ENCODE measurements around the gene ELFN2.

Gene ELFN2

DNA sequence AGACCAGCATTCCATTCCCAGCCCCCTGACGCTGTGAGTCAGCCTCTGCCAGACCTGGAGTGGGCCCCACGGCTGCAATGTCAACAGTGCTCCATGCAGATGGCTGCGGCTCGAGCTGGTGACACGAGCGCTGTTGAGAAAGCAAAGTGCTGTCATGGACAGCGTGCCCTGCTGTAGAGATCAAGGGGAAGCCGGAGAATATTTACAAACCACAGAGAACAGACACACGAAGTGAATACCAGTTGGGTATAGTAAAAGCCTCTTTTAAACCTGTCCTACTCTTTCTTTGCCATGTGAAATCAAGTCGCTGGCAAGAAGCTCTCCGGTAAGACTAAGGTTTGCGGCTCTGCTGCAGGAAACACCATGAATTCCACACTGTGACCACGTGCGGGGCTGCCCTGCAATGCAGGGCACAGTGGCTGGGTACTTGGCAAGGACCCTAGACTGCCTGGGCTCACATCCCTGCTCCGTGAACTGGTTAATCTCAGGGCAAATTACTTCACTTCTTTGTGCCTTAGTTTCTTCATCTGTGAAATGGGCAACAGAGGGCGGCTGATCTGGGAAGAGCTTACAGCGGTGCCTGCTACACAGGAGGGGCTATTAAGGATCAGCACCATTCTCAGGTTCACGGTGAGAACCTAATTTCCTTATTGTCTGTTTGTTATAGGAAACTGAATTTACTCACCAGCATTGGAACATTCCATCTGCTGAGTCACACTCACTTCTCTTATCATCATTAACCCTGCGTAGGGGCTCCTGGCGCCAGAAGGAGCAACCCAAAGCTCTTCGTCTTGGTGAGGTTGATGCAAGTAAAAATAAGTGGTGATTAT, 27.8 kb upstream of the ELFN2 start:
- peak in 1 of 2 donors; percentile 4 for DNase-seq

DNA sequence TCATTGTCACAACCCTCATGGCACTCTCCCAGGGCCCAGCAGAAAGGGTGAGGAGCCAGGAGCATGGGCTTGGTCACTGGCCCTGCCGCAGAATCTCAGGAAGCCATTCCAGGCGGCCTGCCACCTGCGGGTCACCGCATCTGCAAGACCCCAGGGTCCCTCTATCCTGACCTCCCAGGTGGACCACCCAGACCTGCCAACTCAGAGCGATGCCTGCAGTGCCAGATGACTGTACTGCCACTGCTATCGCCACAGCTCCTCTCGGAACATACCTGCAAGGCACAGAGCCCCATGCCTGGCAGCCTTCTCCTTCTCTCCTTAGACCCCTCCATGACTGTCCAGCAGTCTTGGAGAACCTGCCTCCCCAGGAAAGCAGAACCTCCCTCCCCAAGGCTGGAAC, 26.4 kb upstream of the ELFN2 start:
- no peak for DNase-seq

DNA sequence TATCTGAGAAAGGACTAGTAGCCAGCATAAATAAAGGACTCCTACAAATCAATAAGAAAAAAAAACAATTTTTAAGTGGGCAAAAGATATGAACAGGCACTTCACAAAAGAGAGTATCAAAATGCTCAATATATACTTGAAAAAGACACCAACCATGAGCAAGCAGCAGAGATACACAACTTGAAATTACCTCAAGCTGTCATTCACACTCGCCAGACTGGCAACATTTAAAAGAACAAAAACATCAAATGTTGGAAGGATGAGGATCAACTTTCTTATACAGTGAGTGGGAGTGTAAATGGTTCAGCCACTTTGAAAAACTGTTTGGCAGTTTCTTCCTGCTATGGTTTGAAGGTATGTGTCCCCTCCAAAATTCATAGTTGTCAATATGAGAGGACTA, 23.9 kb upstream of the ELFN2 start:
- DNase-seq: no peak

DNA sequence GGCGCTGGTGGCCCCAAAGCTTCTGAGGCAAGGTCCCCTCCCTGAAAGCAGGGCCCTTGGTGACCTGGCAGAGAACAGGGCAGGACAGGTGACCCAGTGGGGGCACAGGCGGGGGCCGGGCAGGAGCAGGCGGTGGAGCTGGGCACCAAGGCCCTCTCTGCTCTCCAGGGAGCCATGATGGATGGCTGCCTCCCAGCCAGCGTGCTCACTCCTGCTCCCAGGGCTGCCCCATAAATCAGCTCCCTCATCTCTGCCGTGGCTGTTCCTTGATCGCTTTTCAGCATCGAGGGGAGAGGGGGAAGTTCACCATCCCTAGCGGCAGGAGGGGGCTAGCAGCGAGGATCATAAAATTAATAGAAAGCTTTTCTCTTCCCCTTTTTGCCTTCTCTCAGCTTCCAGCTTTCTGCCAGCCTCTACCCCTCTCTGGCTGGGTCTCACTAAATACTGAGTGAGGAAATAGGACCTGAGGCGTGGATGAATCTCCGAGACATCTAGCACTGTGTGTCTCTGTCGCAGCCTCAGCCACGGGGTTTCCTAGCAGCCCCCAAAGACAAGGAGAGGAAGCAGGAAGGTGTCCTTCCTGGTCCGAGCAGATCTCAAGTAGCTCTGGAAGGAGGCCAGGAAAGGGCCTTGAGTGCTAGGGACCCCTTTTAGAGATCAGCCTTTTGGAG, 22.2 kb upstream of the ELFN2 start:
- no peak for DNase-seq

DNA sequence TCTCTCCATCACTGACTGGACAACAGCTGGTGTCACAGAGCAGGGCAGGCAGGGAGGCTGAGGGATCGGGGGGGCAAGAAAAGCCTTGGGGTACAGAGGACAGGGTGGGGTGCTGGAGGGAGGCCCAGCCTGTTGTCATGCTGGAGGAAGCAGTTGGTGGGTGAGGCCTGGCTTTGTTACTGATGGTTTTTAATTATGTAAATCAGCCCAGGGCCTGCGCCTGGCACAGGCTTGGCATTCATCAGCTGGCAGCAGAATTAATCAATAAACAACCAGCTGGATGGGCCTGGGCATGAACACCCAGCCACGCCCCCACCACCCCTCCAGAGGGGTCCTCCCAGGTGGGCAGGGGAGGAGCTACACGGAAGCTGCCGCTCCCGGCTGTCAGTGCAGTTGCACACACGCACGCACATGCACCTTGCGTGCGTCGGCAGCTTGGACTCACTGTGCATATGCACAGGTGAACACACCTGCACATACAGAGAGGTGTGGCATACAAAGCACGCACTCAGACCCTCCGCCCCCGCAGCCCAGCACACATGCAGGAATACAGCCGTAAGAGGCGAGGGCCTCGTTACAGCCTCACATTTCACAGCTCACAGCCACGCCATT, 21.3 kb upstream of the ELFN2 start:
- no peak for DNase-seq

DNA sequence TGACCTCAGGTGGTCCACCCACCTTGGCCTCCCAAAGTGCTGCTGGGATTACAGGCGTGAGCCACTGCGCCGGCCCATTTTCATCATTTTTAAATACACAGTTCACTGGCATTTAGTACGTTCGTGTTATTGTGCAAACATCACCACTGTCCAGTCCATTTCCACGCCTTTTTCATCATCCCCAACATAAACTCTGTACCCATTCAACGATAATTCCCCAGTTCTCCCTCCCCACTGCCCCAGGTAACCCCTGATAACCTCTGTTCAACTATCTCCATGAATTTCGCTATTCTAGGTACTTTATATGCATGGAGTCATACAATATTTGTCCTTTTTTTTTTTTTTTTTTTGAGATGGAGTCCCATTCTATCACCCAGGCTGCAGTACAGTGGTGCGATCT, 18.2 kb upstream of the ELFN2 start:
- DNase-seq: no peak

DNA sequence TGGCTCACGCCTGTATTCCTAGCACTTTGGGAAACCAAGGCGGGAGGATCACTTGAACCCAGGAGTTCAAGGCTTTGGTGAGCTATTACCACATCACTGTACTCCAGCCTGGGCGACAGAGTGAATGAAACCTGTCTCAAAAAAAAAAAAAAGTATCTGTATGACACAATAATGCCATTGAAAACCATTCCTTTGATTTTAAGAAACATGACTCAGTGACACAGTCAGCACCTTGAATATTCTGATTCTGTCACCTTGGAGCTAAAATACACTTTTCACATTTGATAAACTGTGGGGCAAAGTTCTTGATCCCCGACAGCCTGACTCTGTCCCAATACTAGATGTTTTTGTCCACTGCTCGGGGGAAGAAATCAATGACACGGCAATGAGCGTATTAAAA, 16.7 kb upstream of the ELFN2 start:
- DNase-seq: no peak

DNA sequence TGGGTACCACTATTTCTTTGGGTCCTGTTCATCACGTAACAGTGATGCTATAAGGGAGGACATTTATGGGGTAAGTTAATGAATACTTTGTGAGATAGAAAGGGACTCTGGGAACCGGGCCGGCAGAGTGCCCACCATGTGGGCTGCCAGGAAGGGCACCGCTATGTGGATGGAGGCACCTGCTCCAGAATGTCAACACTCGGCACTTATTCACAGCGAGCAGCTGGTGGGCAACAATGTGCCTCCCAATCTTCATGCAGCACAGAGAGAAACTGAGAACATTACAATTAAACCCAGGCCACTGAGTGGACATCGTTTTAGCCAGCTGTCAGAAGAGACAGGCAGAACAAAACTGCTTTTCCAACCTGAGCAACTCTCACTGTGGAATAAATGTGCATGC, 15.8 kb upstream of the ELFN2 start:
- DNase-seq: no peak

DNA sequence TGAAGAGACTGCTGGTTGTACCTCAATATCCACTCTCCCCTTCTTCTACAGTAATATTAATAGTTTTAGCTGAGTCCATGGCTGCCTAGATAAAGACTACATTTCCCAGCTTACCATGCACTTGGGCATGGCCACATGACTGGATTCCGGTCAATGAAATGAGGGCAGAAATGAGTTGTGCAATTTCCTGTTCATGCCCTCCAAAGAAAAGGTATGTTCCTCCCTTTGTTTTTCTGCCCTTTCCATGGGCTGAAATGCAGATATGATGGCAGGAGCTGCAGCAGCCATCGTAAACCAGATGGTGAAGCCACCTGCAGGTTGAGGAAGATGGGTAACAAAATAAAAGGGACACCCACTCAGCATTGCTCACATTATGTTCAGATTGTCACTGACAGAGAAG, 15.3 kb upstream of the ELFN2 start:
- peak; percentile 40 to 50 for DNase-seq

DNA sequence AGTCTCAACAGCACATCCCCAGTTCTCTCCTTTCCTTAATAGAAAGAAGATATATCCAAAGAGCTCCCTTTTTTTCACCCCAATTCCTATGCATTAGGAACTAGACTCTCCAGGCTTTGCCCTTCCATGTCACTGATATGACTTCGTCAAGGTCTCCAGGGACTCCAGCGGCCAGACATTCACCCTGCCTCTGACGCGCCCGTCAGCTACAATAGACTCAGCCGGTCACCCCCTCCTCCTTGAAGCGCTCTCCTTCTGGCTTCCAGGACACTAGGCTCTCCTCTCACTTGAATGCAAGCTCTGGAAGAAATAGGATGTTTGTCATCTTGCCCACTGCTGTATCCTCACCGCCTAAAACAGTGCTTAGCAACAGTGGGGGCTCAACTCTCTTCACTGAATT, 14.9 kb upstream of the ELFN2 start:
- no peak for DNase-seq

DNA sequence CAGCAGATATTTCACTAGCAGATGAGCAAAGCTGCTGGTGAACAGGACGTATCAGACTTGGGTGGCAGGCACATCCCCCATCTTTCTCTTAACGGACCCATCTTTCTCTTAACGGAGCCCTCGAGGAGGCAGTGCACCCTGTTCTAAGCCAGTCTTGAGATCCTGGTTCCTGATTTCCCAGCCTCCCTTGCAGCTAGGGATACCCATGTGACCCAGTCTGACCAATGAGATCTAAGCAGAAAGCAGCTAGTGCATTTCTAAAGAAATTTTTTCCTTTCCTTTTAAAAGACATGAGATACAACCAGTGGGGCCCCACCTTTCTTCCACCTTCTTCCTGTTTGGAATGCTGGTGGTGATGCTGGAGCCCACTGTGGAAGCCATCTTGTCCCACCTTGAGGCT, 13.6 kb upstream of the ELFN2 start:
- no peak for DNase-seq

DNA sequence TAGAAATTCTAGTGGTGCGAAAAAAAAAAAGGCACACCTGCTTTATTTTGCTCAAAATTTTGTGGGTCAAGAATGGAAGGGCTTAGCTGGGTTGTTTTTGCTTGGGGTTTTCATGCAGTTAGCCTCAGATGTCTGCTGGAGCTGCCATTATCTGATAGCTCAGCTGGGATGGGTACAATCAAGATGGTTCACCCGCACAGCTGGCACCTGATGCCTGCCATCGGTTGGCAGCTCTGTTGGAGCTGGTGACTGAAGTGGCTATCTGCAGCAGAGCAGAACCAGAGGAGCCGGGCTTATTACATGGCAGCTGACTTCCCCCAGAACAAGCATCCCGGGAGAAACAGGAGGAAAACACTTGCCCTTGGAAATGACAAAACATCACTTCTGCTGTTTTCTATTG, 12.1 kb upstream of the ELFN2 start:
- DNase-seq: no peak

DNA sequence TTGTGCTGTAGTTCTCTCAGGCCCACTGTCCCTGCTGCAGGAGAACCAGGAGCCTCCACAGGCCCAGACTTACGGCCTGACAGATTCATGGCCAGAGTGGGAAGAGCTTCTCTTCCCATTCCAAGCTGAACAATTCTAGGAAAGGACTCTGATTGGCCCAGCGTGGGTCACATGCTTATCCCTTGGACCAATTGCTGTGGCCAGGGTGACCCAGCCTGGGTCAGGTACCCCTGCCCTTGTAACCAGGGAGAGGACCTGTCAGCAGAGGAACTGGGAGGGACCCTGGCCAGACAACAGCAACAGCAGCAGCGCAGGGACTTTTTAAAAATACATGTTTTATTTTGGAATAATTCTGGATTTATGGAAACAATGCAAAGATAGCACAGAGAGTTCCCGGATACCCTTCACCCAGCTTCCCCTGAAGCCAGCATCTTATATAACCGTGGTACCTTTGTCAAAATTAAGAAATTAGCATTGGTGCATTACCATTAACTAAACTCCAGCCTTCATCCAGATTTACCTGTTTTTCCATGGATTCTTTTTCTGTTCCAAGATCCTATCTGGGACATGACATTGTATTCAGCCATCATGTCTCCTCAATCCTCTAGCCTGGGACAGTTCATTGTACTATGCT, 8.8 kb upstream of the ELFN2 start:
- no peak for DNase-seq

DNA sequence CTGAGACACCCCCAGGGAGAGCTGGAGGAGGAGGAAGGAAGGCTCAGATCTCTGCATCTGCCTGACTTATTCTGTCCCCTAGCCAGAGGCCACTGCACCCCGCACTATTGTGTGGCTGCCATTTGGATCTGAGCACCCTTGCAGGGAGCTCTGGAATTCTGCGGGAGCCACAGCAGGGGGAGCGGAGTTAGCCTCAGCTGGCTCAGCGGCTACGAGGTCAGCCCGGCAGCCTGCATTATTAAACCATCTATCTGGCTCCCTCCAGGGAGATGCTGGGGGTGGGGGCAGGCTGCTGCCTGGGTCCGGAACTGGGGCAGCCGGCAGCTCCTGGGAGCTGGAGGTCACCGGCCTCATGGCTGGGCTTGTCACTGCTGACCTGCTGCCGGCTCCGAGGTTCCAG, 6.5 kb upstream of the ELFN2 start:
- no peak for DNase-seq

DNA sequence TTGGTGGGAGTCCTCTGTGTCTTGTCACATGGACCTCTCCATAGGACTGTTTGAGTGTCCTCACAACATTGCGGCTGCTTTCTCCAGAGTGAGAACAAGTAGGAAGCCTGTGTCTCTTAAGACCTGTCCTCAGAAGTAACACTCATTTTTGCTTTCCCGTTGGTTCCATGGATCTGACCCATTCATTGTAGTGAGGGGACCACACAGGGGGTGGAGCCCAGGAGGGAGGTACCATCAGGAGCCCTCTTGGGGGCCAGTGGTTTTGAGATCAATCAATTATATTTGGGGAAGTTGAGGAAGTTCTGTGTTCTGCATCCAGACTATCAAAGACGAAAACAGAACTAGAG, 5.4 kb upstream of the ELFN2 start:
- no peak for DNase-seq

DNA sequence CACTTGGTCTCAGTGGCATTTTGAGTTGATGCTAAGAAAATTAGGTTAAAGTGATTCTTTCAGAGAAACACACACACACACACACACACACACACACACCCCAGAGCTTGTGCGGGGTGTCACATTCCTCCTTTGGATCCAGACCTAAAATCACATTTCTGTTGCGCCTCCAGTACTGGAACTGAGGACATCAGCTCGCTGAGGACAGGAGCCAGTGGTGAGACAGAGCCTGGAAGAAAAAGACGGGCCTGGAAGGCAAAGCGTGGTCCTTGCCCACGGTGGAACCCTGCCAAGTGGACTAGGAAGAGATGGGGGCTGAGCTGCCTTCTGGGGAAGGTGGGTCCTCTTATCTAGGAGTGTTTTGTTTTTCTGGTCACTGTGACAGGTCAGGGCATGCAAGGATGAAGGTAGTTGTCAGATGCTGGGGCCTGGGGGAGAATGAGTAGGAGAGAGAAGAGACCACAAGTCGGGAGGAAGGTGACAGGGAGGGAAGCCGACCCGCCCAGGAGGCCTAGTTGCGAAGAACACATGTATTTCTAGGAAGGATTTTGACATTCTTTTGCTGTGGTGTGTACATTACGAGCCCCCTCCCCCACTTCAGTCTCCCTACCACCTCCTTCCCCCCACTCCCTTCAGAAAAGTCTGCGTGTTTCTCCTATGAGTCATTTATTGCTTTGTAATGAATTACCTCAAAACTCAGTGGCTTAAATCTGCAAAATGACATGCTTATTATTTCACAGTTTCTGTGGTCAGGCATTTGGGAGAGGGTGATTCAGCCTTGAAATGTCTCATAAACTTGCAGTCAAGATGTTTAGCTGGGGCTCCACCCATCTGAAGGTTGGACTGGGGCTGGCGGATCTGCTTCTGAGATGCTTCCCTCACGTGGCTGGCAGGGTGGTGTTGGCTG, 4.8 kb upstream of the ELFN2 start:
- DNase-seq: peak; percentile 46 to 62

DNA sequence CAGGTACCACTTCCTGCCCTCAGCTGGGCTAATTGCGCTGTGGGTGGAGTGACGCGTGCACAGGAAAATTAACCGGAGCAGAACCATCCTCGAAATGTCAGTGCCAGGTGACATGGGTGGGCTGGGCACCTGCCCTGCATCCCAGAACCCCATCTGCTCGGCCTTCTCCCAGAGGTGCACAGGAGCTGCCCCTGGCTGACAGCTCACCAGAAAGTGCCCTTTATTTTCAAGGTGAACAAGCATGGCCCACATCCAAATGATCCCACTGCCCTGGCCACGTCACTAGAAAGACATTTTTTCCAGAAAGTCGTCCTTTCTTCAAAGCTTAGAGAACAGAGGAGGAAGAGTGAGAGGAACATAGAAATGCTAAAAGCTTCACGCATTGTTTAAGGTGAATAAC, 4.1 kb upstream of the ELFN2 start:
- DNase-seq: no peak

DNA sequence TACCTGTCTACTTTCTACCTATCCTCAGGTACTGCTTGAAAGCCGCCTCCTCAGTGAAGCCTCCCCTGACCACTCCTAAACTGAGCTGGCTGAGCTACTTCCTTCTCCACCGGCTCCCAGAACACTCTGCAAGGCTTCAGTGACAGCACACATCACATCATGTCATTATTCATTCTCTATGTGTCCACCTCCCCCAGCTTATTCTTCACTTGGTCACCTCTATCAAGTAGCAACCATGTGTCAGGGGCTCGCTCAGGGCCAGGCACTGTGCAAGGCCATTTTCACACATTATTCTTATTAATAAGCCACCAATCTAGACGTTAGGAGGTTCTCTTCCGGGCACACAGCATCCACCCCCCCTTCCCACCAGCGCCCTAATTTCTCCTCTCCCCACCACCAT, 3.7 kb upstream of the ELFN2 start:
- no peak for DNase-seq

DNA sequence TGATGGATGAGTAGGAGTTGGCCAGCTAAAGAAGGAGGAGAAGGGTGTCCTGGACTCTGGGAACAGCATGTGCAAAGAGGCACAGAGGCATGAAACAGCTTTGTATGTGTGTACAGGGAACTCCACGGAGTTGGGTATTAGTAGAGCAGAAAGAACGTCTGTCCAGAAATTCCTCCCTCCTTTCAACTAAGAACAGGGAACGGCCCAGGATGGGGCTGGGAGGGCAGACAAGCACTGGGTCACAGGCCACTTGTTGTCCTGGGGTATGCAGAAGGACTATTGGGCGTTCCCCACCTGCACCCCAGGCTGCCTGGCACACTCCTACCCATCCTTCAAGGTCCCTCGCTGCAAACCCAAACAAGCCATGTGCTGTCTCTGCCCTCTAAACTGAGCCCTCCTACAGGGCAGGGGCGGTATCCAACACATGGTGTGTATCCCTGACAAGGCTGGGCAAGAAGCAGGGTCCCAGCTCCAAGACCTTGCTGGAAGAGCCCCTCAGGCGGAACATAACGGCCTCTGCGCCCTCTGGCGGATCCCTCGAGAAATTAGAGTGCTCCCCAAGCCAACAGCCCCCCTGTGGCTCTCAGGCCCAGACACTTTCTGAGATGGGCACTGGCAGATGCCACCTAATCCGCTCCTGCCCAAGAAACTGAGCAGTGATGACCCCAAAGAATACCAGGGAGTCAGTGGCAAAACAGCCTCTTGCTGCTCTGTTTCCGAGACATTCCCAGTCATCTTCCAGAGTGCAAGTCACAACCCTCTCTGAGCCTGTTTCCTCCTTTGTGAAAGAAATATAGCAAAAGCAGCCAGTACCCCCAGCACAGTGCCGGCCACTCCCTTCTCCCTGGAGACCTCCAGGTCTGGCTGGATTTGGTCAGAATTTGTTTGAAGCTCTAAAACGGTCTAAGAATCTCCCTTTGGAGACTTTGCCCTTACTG, 1.6 kb upstream of the ELFN2 start:
- DNase-seq: peak in 1 of 2 donors; percentile 68

DNA sequence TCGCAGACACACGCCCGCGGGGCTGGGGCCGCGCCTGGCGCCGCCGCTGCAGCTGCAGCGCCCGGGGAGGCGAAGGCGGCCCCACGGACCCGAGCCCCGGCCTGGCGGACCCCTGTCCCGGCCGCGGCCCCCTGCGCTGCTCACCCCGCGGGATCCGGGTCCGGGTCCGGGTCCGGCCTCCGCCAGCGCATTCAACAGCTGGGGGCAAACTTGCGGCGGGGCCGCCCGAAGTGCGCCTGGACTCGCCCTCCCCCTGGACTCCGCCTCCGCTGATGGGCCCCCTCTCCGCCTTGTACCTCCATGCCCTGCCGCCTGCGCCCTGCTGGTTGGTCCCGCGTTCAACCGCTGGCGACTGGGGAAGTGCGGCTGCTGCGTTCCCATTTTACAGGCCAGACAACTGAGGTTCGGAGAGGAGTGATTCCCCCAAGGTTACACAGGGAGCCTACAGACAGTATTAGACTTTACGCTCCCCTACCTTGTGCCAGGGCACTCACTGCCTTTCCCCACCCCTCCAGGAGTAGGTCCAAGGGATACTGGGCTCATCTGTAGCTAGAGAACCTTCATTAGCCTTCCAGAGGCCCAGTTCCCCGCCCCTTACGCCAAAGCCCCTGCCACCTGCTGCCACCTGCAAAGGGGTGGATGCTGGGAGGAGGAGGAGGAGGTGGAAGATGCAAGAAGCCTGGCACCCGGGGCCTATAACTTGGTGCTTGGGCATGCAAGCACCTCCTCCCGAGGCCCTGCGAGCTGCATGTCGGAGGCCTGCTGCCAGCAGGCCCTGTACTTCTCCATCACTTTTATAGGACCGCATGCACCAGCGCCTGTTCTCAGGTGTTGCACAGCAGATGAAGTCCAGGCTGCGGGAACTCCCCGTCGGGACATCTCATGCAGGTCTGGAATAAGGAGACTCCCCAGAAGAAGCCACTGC, 694 bp upstream of the ELFN2 start:
- DNase-seq: no peak

Data from inflammatory macrophage treated with lipopolysaccharide for 1 hour (primary cell).